Mesenchymal stem cell (in vitro differentiated cells and primary cell): ENCODE data around the gene MTHFSD.

Experiments used
- DNase-seq: peaks from one replicate; pipeline ENCODE4 v3.0.0-alpha.2; 2013
- H2AFZ ChIP-seq: one replicate; pipeline ENCODE4 v1.6.1; 2013; ENCODE audit warnings: low read depth, mild to moderate bottlenecking, control low read depth, inconsistent platforms, low read length, moderate library complexity
- H2AK5ac ChIP-seq: 2 replicates; pipeline ENCODE4 v1.6.1; 2013; ENCODE audit warnings: low read length, moderate library complexity, mild to moderate bottlenecking, inconsistent platforms; ENCODE audit not compliant: severe bottlenecking
- H2BK120ac ChIP-seq: one replicate; pipeline ENCODE4 v1.6.1; 2013; ENCODE audit warnings: low read depth, mild to moderate bottlenecking, inconsistent platforms, low read length, moderate library complexity
- H2BK12ac ChIP-seq, 2 experiments: one replicate each; pipeline ENCODE4 v1.6.1; 2013; ENCODE audit warnings: inconsistent platforms in 2 of 2, low read length in 2 of 2, mild to moderate bottlenecking in 2 of 2, moderate library complexity in 2 of 2, control low read depth in 1 of 2
- H2BK15ac ChIP-seq: one replicate; pipeline ENCODE4 v1.6.1; 2013; ENCODE audit warnings: mild to moderate bottlenecking, low read depth, inconsistent platforms; ENCODE audit not compliant: poor library complexity, severe bottlenecking
- H2BK5ac ChIP-seq: 2 replicates; pipeline ENCODE4 v1.6.1; 2013; ENCODE audit warnings: low read depth, mild to moderate bottlenecking, low read length, control low read depth, inconsistent platforms; ENCODE audit not compliant: poor library complexity, severe bottlenecking
- H3K14ac ChIP-seq, 2 experiments: one replicate each; pipeline ENCODE4 v1.6.1; 2013; ENCODE audit warnings: inconsistent platforms in 2 of 2, low read length in 2 of 2, control low read depth in 1 of 2, mild to moderate bottlenecking in 1 of 2, moderate library complexity in 1 of 2
- H3K18ac ChIP-seq, 2 experiments: one replicate each; pipeline ENCODE4 v1.6.1; 2013; ENCODE audit warnings: inconsistent platforms in 2 of 2, low read length in 2 of 2, control low read depth in 1 of 2, low read depth in 1 of 2, mild to moderate bottlenecking in 1 of 2
- H3K23ac ChIP-seq, 2 experiments: one replicate each; pipeline ENCODE4 v1.6.1; 2013; ENCODE audit warnings: inconsistent platforms in 2 of 2, low read length in 2 of 2, mild to moderate bottlenecking in 2 of 2, moderate library complexity in 2 of 2, control low read depth in 1 of 2
- H3K27ac ChIP-seq: 2 replicates; pipeline ENCODE4 v1.5.1; 2013; ENCODE audit warnings: mild to moderate bottlenecking, moderate library complexity, low read length, control low read depth, inconsistent platforms; ENCODE audit not compliant: poor library complexity, severe bottlenecking
- H3K27me3 ChIP-seq, 2 experiments: 2 replicates each; pipeline versions ENCODE4 v1.6.1 to v1.7.0; 2013; ENCODE audit warnings: low read length in 2 of 2, mild to moderate bottlenecking in 2 of 2, moderate library complexity in 2 of 2, control low read depth in 1 of 2, inconsistent platforms in 1 of 2; ENCODE audit not compliant: control insufficient read depth in 1 of 2, insufficient read depth in 1 of 2
- H3K36me3 ChIP-seq, 2 experiments: 2 replicates each; pipeline versions ENCODE4 v1.6.1 to v1.7.0; 2013; ENCODE audit warnings: low read length in 2 of 2, control low read depth in 1 of 2, inconsistent platforms in 1 of 2, low read depth in 1 of 2, mild to moderate bottlenecking in 1 of 2; ENCODE audit not compliant: insufficient read depth in 2 of 2, control insufficient read depth in 1 of 2
- H3K4ac ChIP-seq, 2 experiments: one replicate each; pipeline ENCODE4 v1.6.1; 2013; ENCODE audit warnings: inconsistent platforms in 2 of 2, low read length in 2 of 2, mild to moderate bottlenecking in 2 of 2, moderate library complexity in 2 of 2, control low read depth in 1 of 2, low read depth in 1 of 2
- H3K4me1 ChIP-seq: 2 replicates; pipeline ENCODE4 v1.6.1; 2013; ENCODE audit warnings: low read depth, low read length, control low read depth; ENCODE audit not compliant: control insufficient read depth, insufficient read depth
- H3K4me2 ChIP-seq: 2 replicates; pipeline ENCODE4 v1.6.1; 2013; ENCODE audit warnings: low read length, mild to moderate bottlenecking, inconsistent platforms; ENCODE audit not compliant: poor library complexity, severe bottlenecking
- H3K4me3 ChIP-seq, 2 experiments: 2 replicates each; pipeline versions ENCODE4 v1.5.1 to v1.7.0; 2013; ENCODE audit warnings: low read length in 2 of 2, mild to moderate bottlenecking in 2 of 2, control low read depth in 1 of 2, low read depth in 1 of 2; ENCODE audit not compliant: insufficient read depth in 1 of 2
- H3K79me1 ChIP-seq: replicated peaks from 2 replicates; pipeline ENCODE4 v1.6.1; 2013; ENCODE audit warnings: mild to moderate bottlenecking, control low read depth, low read length, inconsistent platforms; ENCODE audit not compliant: poor library complexity, severe bottlenecking
- H3K9ac ChIP-seq: 2 replicates; pipeline ENCODE4 v1.7.0; 2013; ENCODE audit warnings: mild to moderate bottlenecking, low read length, moderate library complexity
- H3K9me3 ChIP-seq: 2 replicates; pipeline ENCODE4 v1.7.0; 2013; ENCODE audit warnings: mild to moderate bottlenecking, low read length; ENCODE audit not compliant: control insufficient read depth
- H4K8ac ChIP-seq: one replicate; pipeline ENCODE4 v1.6.1; 2013; ENCODE audit warnings: inconsistent platforms, mild to moderate bottlenecking, low read length, moderate library complexity
- H4K91ac ChIP-seq: one replicate; pipeline ENCODE4 v1.6.1; 2013; ENCODE audit warnings: mild to moderate bottlenecking, low read length, inconsistent platforms
- WGBS: methylation state at CpG from one replicate; pipeline ENCODE4 v1.1.7; 2013; ENCODE audit warnings: mixed read lengths; 5-methylcytosine and 5-hydroxymethylcytosine counted together

Gene MTHFSD

GRCh38 chr16:86571530-86571915, 16.5 kb upstream of the MTHFSD start:
- peak overlapping the region; percentile 2 for H2AK5ac ChIP-seq
- WGBS, result 71% methylated on average over 8 of the region's 10 CpGs
- H3K9ac ChIP-seq, result no peak overlapping the region
- H2BK120ac ChIP-seq, result no peak overlapping the region
- H3K4me3 ChIP-seq, result peak overlapping the region; percentile 56 to 86
- H3K4ac ChIP-seq, result peak overlapping the region in 1 of 2 experiments; percentile 13
- no peak overlapping the region for H2BK15ac ChIP-seq
- peak overlapping the region in 1 of 2 experiments; percentile 79 for H3K18ac ChIP-seq
- H3K36me3 ChIP-seq, result peaks cover 0 to 29% of the 10 kb centered on the region in 2 experiments
- H2AFZ ChIP-seq, result no peak overlapping the region
- no peaks in the 10 kb centered on the region for H3K79me1 ChIP-seq
- H4K91ac ChIP-seq, result no peak overlapping the region
- H3K14ac ChIP-seq, result peak overlapping the region in 1 of 2 experiments; percentile 5
- peak overlapping the region; percentile 6 to 47 for H2BK12ac ChIP-seq
- no peaks in the 10 kb centered on the region for H3K9me3 ChIP-seq
- peaks cover 36% of the 10 kb centered on the region for H3K4me1 ChIP-seq
- peak overlapping the region; percentile 87 for H3K27ac ChIP-seq
- H3K27me3 ChIP-seq, result peaks cover 0 to 45% of the 10 kb centered on the region in 2 experiments
- H2BK5ac ChIP-seq, result peak overlapping the region; percentile 60
- peak overlapping the region; percentile 39 for H4K8ac ChIP-seq
- H3K4me2 ChIP-seq, result peak overlapping the region; percentile 78
- H3K23ac ChIP-seq, result no peak overlapping the region
- no peak for DNase-seq

GRCh38 chr16:86570558-86571529, 15.8 kb upstream of the MTHFSD start:
- H3K27ac ChIP-seq, result peak overlapping the region; percentile 87
- H4K8ac ChIP-seq, result no peak overlapping the region
- H3K23ac ChIP-seq, result no peak overlapping the region
- no peaks in the 10 kb centered on the region for H3K79me1 ChIP-seq
- H3K18ac ChIP-seq, result peak overlapping the region in 1 of 2 experiments; percentile 79
- H3K4me3 ChIP-seq, result peak overlapping the region; percentile 56 to 86
- peak overlapping the region; percentile 0 for H2BK15ac ChIP-seq
- peaks cover 0 to 29% of the 10 kb centered on the region in 2 experiments for H3K36me3 ChIP-seq
- peak overlapping the region in 1 of 2 experiments; percentile 13 for H3K4ac ChIP-seq
- no peaks in the 10 kb centered on the region for H3K9me3 ChIP-seq
- H3K14ac ChIP-seq, result no peak overlapping the region
- peak overlapping the region; percentile 78 for H3K4me2 ChIP-seq
- H2BK120ac ChIP-seq, result no peak overlapping the region
- peak overlapping the region; percentile 2 for H2AK5ac ChIP-seq
- peaks cover 36% of the 10 kb centered on the region for H3K4me1 ChIP-seq
- no peak for DNase-seq
- H2AFZ ChIP-seq, result no peak overlapping the region
- H3K9ac ChIP-seq, result peak overlapping the region; percentile 88
- 56% methylated on average over 28 of the region's 28 CpGs for WGBS
- peak overlapping the region; percentile 54 for H2BK5ac ChIP-seq
- no peak overlapping the region for H4K91ac ChIP-seq
- peak overlapping the region in 1 of 2 experiments; percentile 47 for H2BK12ac ChIP-seq
- H3K27me3 ChIP-seq, result peaks cover 0 to 50% of the 10 kb centered on the region in 2 experiments

- Histone ChIP-seq H3K4me3 (peak overlapping the region; percentile 42 to 86), H3K18ac (no peak overlapping the region), H2BK120ac (no peak overlapping the region), H3K9me3 (no peaks in the 10 kb centered on the region), H3K23ac (no peak overlapping the region), H2AK5ac (no peak overlapping the region), H4K91ac (no peak overlapping the region), H4K8ac (no peak overlapping the region), H3K4ac (no peak overlapping the region), H3K36me3 (peaks cover 0 to 29% of the 10 kb centered on the region in 2 experiments), H3K27ac (peak overlapping the region; percentile 79), H2AFZ (no peak overlapping the region), H3K9ac (peak overlapping the region; percentile 88), H3K4me2 (peak overlapping the region; percentile 20), H3K4me1 (peaks cover 32% of the 10 kb centered on the region), H3K14ac (no peak overlapping the region), H2BK15ac (no peak overlapping the region), H2BK5ac (peak overlapping the region; percentile 46), H3K27me3 (peaks cover 0 to 60% of the 10 kb centered on the region in 2 experiments), H2BK12ac (no peak overlapping the region), H3K79me1 (no peaks in the 10 kb centered on the region)
- no peak for DNase-seq
- WGBS, result 24% methylated on average over 10 of the region's 13 CpGs
Measured at GRCh38 chr16:86569701-86570447, 14.8 kb upstream of the MTHFSD start.
